BLaER1 (cell line): ENCODE data around the gene LMBR1.
"Not testable (repeated sequence)": the region's sequence is repeated elsewhere in the genome, so short reads cannot be mapped to it uniquely, and the experiment has no call there.

Experiments used
- H3K27ac ChIP-seq: shearing (Covaris generic); formaldehyde crosslinking; 2 replicates; pipeline ENCODE4 v1.8.1; 2022
- H3K27me3 ChIP-seq: shearing (Covaris generic); formaldehyde crosslinking; 2 replicates; pipeline ENCODE4 v1.8.1; 2022
- H3K36me3 ChIP-seq: shearing (Covaris generic); formaldehyde crosslinking; 2 replicates; pipeline ENCODE4 v1.8.1; 2022
- H3K4me1 ChIP-seq: shearing (Covaris generic); formaldehyde crosslinking; 2 replicates; pipeline ENCODE4 v1.8.1; 2022
- H3K4me2 ChIP-seq: shearing (Covaris generic); formaldehyde crosslinking; 2 replicates; pipeline ENCODE4 v1.8.1; 2022
- H3K4me3 ChIP-seq: shearing (Covaris generic); formaldehyde crosslinking; 2 replicates; pipeline ENCODE4 v1.8.1; 2022
- H3K9ac ChIP-seq: shearing (Covaris generic); formaldehyde crosslinking; 2 replicates; pipeline ENCODE4 v1.8.1; 2022
- H3K9me3 ChIP-seq: shearing (Covaris generic); formaldehyde crosslinking; 2 replicates; pipeline ENCODE4 v1.8.1; 2022
- H4K20me1 ChIP-seq: shearing (Covaris generic); formaldehyde crosslinking; 2 replicates; pipeline ENCODE4 v1.8.1; 2022
- Cebpa-rat ChIP-seq: shearing (Covaris generic); IDR thresholded peaks from 2 replicates; pipeline ENCODE4 v1.8.1; 2022

Gene LMBR1

GRCh38 chr7:156906200-156906649, 13.2 kb upstream of the LMBR1 start:
- no peak overlapping the region for H3K4me2 ChIP-seq
- no peaks in the 10 kb centered on the region for H4K20me1 ChIP-seq
- H3K9ac ChIP-seq, result no peak overlapping the region
- no peaks in the 10 kb centered on the region for H3K27me3 ChIP-seq
- TF ChIP-seq Cebpa-rat, result no peak
- H3K4me3 ChIP-seq, result no peak overlapping the region
- peaks cover 5% of the 10 kb centered on the region for H3K4me1 ChIP-seq
- no peak overlapping the region for H3K27ac ChIP-seq
- H3K36me3 ChIP-seq, result no peaks in the 10 kb centered on the region
- H3K9me3 ChIP-seq, result no peaks in the 10 kb centered on the region

DNA sequence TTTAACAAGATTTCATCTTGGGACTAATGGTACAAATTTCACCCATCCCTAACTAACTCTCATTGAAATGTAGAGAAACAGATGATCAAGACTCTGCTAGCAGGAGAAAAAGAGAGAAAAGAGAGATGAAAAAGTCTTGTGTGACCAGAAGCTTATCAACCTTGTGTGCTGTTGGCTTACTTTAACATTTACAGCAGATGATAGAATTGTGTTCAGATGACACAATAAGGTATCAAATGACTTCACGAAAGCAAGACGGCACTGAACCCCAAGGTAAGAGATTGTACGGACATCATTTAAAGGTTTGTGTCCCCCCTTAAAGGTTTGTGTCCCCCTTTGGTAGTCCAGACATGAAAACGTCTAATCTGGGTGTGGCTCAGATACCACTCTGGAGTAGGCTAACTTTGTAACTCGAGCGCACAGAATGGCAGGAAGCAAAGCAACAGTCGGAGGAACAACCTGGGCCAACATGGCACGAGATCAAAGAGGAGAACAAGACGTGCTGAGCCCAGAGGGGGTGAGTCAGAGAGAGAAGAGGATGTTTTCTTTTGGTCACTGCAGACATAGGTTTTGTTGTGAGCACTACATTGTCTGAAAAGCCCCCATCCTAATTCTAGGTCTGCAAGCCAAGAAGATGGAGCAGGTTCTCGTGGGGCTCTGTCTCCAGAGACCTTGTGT, 10.4 kb upstream of the LMBR1 start:
- no peaks in the 10 kb centered on the region for H3K9me3 ChIP-seq
- no peaks in the 10 kb centered on the region for H3K27me3 ChIP-seq
- TF ChIP-seq Cebpa-rat, result no peak
- H3K27ac ChIP-seq, result no peak overlapping the region
- peak overlapping the region; percentile 18; the same call in 1 of the 2 replicates for H3K4me2 ChIP-seq
- no peak overlapping the region for H3K4me3 ChIP-seq
- H3K4me1 ChIP-seq, result peaks cover 5% of the 10 kb centered on the region
- H4K20me1 ChIP-seq, result no peaks in the 10 kb centered on the region
- no peaks in the 10 kb centered on the region for H3K36me3 ChIP-seq
- no peak overlapping the region for H3K9ac ChIP-seq

DNA sequence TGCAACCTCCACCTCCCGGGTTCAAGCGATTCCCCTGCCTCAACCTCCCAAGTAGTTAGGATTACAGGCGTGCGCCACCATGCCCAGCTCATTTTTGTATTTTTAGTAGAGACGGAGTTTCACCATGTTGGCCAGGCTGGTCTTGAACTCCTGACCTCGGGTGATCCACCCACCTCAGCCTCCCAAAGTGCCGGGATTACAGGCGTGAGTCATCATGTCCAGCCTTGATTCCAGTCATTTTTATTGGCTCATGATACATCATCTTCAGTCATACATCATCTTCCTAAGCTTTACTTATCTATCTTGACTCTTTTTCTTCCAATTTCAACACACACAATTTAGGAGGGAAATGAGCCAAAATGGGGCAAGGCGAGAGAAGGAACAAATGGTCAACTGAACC, 7.1 kb upstream of the LMBR1 start:
- H3K27me3 ChIP-seq, H3K27ac ChIP-seq, H3K4me3 ChIP-seq, H3K9me3 ChIP-seq, H3K9ac ChIP-seq, H4K20me1 ChIP-seq, H3K36me3 ChIP-seq, H3K4me2 ChIP-seq: not testable (repeated sequence)
- H3K4me1 ChIP-seq, result peaks cover 32% of the 10 kb centered on the region

DNA sequence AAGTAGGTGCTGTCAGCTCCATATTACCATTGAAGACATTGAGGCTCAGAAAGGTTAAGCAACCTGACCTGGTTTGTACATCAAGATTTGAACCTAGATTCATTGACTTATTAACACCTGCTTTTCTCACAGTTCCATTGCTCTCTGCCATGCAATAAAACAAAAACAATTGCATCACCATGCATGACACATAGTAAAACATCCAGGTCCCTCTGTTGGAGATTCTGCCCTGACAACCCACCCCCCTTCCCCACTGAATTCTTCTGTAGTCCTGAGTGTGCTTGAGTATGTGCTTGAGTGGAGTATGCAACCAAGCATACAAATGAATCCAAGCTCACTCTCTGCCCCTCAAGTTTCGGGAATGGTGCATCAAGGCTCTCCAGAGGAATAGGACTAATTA, 6.0 kb upstream of the LMBR1 start:
- no peaks in the 10 kb centered on the region for H4K20me1 ChIP-seq
- no peaks in the 10 kb centered on the region for H3K9me3 ChIP-seq
- peaks cover 43% of the 10 kb centered on the region for H3K4me1 ChIP-seq
- no peak overlapping the region for H3K4me3 ChIP-seq
- no peak overlapping the region for H3K27ac ChIP-seq
- no peaks in the 10 kb centered on the region for H3K36me3 ChIP-seq
- H3K4me2 ChIP-seq, result no peak overlapping the region
- TF ChIP-seq Cebpa-rat, result no peak
- no peak overlapping the region for H3K9ac ChIP-seq
- no peaks in the 10 kb centered on the region for H3K27me3 ChIP-seq

DNA sequence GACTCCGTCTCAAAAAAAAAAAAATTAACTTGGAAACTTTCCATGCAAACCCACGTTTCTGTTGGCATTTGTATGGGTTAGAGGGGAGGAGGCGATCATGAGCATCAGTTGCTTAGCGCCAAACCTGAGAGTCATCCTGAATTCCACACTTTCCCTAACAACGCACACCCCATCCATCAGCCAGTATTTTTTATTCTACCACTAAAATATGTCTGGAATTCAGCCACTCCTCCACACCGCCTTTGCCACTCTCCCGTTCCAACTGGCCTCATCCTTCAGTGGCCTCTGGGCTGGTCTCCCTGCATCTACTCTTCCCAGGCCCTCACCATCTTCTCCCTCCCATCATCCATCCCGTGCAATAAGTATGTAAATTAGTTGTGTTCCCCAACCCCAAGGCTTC, 4.7 kb upstream of the LMBR1 start:
- Histone ChIP-seq H3K27ac (no peak overlapping the region), H3K27me3 (no peaks in the 10 kb centered on the region), H3K4me1 (peaks cover 44% of the 10 kb centered on the region), H3K9ac (no peak overlapping the region), H3K4me3 (no peak overlapping the region), H4K20me1 (no peaks in the 10 kb centered on the region), H3K9me3 (no peaks in the 10 kb centered on the region), H3K36me3 (no peaks in the 10 kb centered on the region), H3K4me2 (peak overlapping the region; percentile 67; the same call in 1 of the 2 replicates)
- no peak for TF ChIP-seq Cebpa-rat

DNA sequence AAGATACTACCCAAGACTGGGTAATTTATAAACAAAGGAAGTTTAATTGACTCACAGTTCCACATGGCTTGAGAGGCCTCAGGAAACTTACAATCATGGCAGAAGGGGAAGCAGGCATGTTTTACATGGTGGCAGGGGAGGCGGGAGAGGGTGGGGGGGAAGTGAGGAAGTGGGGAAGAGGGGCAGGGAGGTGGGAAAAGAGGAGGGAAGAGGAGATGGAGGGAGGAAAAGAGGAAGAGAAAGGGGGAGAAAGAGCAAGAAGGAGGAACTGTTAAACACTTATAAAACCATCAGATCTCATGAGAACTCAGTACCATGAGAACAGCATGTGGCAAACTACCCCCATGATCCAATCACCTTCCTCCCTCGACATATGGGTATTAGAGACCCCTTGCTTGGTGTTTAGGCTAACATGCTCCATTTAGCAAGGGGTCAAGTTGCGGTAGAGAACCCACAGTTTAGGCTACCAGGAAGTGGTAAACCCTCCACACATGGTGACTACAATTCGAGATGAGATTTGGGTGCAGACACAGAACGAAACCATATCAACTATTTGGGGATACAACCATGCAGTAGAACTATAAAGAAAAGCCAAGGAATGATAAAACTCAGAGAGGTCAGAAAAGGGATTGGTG, 3.5 kb upstream of the LMBR1 start:
- no peaks in the 10 kb centered on the region for H3K36me3 ChIP-seq
- H4K20me1 ChIP-seq, result peaks cover 9% of the 10 kb centered on the region
- H3K4me3 ChIP-seq, result no peak overlapping the region
- H3K27ac ChIP-seq, result peak overlapping the region; percentile 52
- H3K9me3 ChIP-seq, result no peaks in the 10 kb centered on the region
- H3K4me2 ChIP-seq, result peak overlapping the region; percentile 67
- H3K27me3 ChIP-seq, result no peaks in the 10 kb centered on the region
- TF ChIP-seq Cebpa-rat, result no peak
- no peak overlapping the region for H3K9ac ChIP-seq
- peaks cover 50% of the 10 kb centered on the region for H3K4me1 ChIP-seq

GRCh38 chr7:156895024-156895780, 2.2 kb upstream of the LMBR1 start:
- Histone ChIP-seq H3K27ac (peak overlapping the region; percentile 56), H3K4me2 (peak overlapping the region; percentile 67), H3K4me1 (peaks cover 54% of the 10 kb centered on the region), H3K4me3 (peak overlapping the region; percentile 13; the same call in 1 of the 2 replicates), H3K27me3 (no peaks in the 10 kb centered on the region), H3K9me3 (no peaks in the 10 kb centered on the region), H3K36me3 (no peaks in the 10 kb centered on the region), H3K9ac (peak overlapping the region; percentile 32; the same call in 1 of the 2 replicates), H4K20me1 (peaks cover 20% of the 10 kb centered on the region)
- peak; percentile 93 for TF ChIP-seq Cebpa-rat

DNA sequence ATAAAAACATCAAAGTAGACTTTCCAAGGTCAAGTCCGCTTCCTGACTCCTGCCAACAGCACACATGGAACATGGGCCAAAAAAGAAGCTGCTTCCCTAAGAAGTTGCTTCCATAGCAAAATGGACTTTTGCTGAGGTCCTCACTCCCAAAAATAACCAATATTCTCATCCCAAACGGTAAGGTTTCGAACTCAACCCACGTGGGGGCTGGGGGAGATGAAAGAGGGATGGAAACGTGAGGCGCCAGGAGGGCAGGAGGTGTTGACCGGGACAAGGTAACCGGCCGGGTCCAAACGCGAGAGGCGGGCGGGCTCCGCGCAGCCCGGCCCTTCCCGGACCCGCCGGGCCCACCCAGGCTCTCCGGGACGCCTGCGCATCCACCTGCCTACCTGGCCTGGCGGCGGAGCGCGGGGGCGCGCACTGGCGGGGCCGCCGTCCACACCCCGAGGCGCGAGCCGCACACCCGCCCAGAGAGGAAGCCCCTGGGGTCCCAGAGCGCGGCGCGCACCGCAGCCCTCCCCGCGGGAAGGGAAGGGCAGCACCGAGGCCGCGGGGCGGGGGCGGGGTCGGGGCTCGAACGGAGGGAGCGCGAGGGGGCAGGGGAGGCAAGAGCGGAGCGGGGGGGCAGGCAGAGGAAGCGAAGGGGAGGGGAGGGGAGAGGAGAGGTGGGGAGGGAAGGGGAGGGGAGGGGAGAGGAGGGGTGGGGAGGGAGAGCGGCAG, 742 bp downstream of the LMBR1 start:
- Histone ChIP-seq H3K9me3 (no peaks in the 10 kb centered on the region), H3K4me1 (peaks cover 49% of the 10 kb centered on the region), H3K4me3 (peak overlapping the region; percentile 87), H3K4me2 (peak overlapping the region; percentile 97), H4K20me1 (peaks cover 42% of the 10 kb centered on the region), H3K9ac (peak overlapping the region; percentile 83), H3K27ac (peak overlapping the region; percentile 80), H3K36me3 (peaks cover 15% of the 10 kb centered on the region; the same call in 1 of the 2 replicates), H3K27me3 (no peaks in the 10 kb centered on the region)
- TF ChIP-seq Cebpa-rat, result no peak

GRCh38 chr7:156889746-156890145, 3.2 kb downstream of the LMBR1 start:
- H3K27ac ChIP-seq, result no peak overlapping the region
- TF ChIP-seq Cebpa-rat, result no peak
- no peak overlapping the region for H3K9ac ChIP-seq
- peaks cover 26% of the 10 kb centered on the region for H3K4me1 ChIP-seq
- H3K4me2 ChIP-seq, result no peak overlapping the region
- peaks cover 29% of the 10 kb centered on the region for H3K36me3 ChIP-seq
- H3K27me3 ChIP-seq, result no peaks in the 10 kb centered on the region
- H3K4me3 ChIP-seq, result no peak overlapping the region
- peaks cover 44% of the 10 kb centered on the region for H4K20me1 ChIP-seq
- H3K9me3 ChIP-seq, result no peaks in the 10 kb centered on the region
